Measurements from ENCODE around the gene SANBR.

The SANBR gene

DNA sequence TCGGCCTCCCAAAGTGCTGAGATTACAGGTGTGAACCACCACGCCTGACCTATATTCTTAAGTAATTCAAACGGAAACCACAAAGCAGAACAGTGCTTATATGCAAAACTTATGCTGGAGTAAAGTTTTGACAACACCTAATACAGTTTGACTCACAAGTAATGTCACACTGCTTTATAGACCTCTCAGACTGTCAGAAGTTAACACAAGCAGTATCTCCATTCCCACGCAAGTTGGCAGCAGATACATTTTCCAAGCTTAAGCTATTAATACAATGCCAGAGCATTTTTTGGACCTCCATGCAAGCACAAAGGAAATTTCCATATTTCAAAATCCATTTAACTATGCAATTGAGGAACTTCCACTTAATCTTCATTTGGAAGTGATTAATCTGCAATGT lies 21.0 kb upstream of the SANBR start:
- Histone ChIP-seq H3K4me3 (no peak overlapping the region), H3K9me3 (no peaks in the 10 kb centered on the region), H3K36me3 (replicated peaks) (peaks cover 9% of the 10 kb centered on the region), H3K4me1 (peaks cover 9% of the 10 kb centered on the region), H3K27me3 (ENCODE audit: low read depth) (no peaks in the 10 kb centered on the region)
- in situ Hi-C loops (cut with MboI; ENCODE audit: low sequenced_read_pairs): no loop called here
- no peak for DNase-seq (ENCODE audit: low spot score in 2 of 2)

GRCh38 chr2:61045226-61045625 lies 20.4 kb upstream of the SANBR start:
- Histone ChIP-seq H3K36me3 (replicated peaks) (peaks cover 9% of the 10 kb centered on the region), H3K4me1 (peaks cover 9% of the 10 kb centered on the region), H3K27me3 (ENCODE audit: low read depth) (no peaks in the 10 kb centered on the region), H3K9me3 (no peaks in the 10 kb centered on the region), H3K4me3 (no peak overlapping the region)
- in situ Hi-C loops (cut with MboI; ENCODE audit: low sequenced_read_pairs): no loop called here
- no peak for DNase-seq (ENCODE audit: low spot score in 2 of 2)

DNA sequence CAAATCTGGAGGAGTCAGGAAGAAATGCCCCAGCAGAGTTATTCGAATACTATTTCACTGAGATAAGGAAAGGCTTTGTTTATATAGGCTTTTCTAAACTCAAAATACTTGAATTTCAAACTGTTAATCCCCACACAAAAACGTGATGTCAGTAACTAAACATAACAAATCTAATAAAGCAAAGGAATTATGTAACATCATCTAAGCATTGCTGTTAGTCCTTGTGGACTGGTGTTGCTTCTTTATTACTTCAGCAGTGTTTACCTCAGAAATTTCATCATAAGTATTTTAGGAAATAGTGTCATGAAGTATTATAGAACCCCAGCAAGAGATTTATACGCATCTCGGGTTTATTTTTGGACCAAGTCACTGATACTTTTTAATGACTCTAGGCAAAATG lies 19.7 kb upstream of the SANBR start:
- no peaks in the 10 kb centered on the region for H3K9me3 ChIP-seq
- peak in 1 of 2 experiments; percentile 21 for DNase-seq (ENCODE audit: low spot score in 2 of 2)
- in situ Hi-C loops (cut with MboI; ENCODE audit: low sequenced_read_pairs): no loop called here
- H3K4me3 ChIP-seq: no peak overlapping the region
- peaks cover 9% of the 10 kb centered on the region for H3K4me1 ChIP-seq
- no peaks in the 10 kb centered on the region for H3K27me3 ChIP-seq (ENCODE audit: low read depth)
- peaks cover 9% of the 10 kb centered on the region for H3K36me3 ChIP-seq (replicated peaks)

DNA sequence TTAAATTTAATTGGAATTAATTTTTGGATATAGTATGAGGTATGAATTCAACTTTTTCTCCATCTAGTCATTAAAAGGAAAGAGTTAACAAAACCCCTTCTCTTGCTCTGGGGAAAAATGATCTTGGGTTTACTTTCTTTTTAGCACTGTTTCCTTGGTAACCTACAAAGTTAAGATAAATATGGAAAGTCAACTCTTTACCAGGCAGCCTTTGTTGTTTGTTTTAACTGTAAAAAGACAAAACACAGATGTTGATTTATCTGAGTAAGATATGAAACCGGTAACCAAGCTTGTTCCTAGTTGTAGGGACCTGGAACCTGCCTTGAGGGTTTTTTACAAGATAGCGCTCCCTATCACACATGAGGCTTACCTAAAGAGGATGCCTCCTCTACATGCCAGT lies 10.1 kb upstream of the SANBR start:
- H3K4me1 ChIP-seq: no peaks in the 10 kb centered on the region
- H3K36me3 ChIP-seq (replicated peaks): no peaks in the 10 kb centered on the region
- H3K4me3 ChIP-seq: no peak overlapping the region
- H3K27me3 ChIP-seq (ENCODE audit: low read depth): no peaks in the 10 kb centered on the region
- in situ Hi-C loops (cut with MboI; ENCODE audit: low sequenced_read_pairs): no loop called here
- DNase-seq (ENCODE audit: low spot score in 2 of 2): no peak
- H3K9me3 ChIP-seq: no peaks in the 10 kb centered on the region

DNA sequence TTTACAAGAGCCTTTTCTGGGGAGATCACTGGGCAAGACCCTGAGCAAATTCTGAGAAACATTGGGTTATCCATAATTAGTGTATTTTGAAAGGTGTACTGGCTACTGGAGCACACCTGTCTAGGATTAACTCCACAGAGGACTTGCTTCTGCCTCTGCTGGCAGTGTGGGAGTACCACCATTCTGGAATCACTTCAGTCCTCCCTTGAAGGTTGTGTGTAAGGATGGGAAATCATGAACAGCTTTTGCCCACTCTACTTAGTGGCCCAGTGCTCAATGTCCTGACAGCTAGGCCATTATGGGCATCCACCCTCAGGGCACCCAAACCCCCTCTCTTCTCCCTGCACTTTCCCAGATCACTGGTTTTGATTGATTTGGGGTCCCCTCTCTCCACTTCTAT lies 8.1 kb upstream of the SANBR start:
- in situ Hi-C loops (cut with MboI; ENCODE audit: low sequenced_read_pairs): no loop called here
- Histone ChIP-seq H3K9me3 (no peaks in the 10 kb centered on the region), H3K27me3 (ENCODE audit: low read depth) (no peaks in the 10 kb centered on the region), H3K4me3 (no peak overlapping the region), H3K36me3 (replicated peaks) (no peaks in the 10 kb centered on the region), H3K4me1 (no peaks in the 10 kb centered on the region)
- DNase-seq (ENCODE audit: low spot score in 2 of 2): no peak

DNA sequence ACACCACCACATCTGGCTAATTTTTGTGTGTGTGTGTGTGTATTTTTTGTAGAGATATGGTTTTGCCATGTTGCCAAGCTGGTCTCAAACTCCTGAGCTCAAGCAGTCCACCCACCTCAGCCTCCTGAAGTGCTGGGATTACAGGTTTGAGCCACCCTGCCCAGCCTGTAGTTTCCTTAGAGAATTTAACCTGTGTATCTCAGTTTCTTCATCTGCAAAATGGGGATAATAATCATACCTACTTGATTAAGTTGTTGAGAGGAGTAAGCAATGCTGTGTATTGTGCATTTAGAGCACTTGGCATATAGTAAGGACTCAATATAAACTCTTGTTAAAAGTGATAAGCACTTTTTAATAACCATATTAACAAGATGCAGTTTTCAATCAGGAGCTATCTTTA lies 6.3 kb upstream of the SANBR start:
- Histone ChIP-seq H3K4me3 (no peak overlapping the region), H3K4me1 (no peaks in the 10 kb centered on the region), H3K9me3 (no peaks in the 10 kb centered on the region), H3K36me3 (replicated peaks) (no peaks in the 10 kb centered on the region), H3K27me3 (ENCODE audit: low read depth) (no peaks in the 10 kb centered on the region)
- no peak for DNase-seq (ENCODE audit: low spot score in 2 of 2)
- in situ Hi-C loops (cut with MboI; ENCODE audit: low sequenced_read_pairs): no loop called here

DNA sequence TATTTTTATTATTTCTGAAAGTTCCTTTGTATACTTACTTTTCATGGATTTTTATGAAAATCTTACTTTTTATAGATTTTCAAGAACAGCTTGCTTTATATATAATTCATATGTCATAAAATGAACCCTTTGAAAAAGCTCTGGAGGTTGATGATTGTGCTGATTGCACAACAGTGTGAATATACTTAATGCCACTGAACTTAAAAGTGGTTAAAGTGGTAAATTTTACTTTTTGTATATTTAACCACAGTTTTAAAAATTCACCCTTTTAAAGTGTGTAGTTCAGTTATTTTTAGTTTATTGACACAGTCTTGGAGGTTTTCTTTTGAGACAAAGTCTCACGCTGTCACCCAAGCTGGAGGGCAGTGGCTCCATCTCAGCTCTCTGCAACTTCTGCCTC lies 8.4 kb downstream of the SANBR start:
- H3K4me3 ChIP-seq: no peak overlapping the region
- H3K9me3 ChIP-seq: no peaks in the 10 kb centered on the region
- in situ Hi-C loops (cut with MboI; ENCODE audit: low sequenced_read_pairs): no loop called here
- no peaks in the 10 kb centered on the region for H3K4me1 ChIP-seq
- DNase-seq (ENCODE audit: low spot score in 2 of 2): no peak
- H3K36me3 ChIP-seq (replicated peaks): peaks cover 18% of the 10 kb centered on the region
- no peaks in the 10 kb centered on the region for H3K27me3 ChIP-seq (ENCODE audit: low read depth)

DNA sequence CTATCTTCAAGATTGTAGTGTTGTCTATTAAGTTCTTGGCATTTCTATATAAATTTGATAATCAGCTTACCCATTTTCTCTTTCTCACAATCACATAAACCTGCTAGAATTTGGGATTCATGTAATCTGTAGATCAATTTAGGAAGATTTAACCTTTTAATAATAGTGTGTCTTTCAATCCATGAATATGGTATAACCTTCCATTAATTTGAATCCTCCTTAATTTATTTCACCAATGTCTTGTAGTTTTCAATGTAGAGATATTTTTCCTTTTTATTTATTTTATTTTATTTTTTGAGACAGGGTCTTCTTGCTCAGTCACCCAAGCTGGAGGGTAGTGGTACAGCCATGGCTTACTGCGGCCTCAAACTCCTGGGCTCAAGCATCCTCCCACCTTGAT lies 20.2 kb downstream of the SANBR start:
- Histone ChIP-seq H3K9me3 (no peaks in the 10 kb centered on the region), H3K4me3 (no peak overlapping the region), H3K4me1 (no peaks in the 10 kb centered on the region), H3K27me3 (ENCODE audit: low read depth) (no peaks in the 10 kb centered on the region), H3K36me3 (replicated peaks) (peaks cover 3% of the 10 kb centered on the region)
- no peak for DNase-seq (ENCODE audit: low spot score in 2 of 2)
- in situ Hi-C loops (cut with MboI; ENCODE audit: low sequenced_read_pairs): no loop called here

DNA sequence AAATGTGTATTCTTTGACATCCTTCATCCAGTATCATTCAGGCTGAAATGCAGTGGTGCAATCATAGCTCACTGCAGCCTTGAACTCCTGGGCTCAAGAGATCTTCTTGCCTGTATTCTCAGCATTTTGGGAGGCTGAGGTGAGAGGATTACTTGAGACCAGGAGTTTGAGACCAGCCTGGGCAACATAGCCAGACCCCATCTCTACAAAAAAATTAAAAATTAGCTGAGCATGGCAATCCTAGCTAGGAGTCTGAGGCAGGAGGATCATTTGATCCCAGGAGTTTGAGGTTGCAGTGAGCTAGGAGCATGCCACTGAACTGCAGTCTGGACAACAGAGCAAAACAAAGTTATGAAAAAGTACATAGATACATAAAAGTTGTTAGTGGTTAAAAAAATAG lies 24.1 kb downstream of the SANBR start:
- no peaks in the 10 kb centered on the region for H3K4me1 ChIP-seq
- DNase-seq (ENCODE audit: low spot score in 2 of 2): no peak
- H3K4me3 ChIP-seq: no peak overlapping the region
- no peaks in the 10 kb centered on the region for H3K27me3 ChIP-seq (ENCODE audit: low read depth)
- in situ Hi-C loops (cut with MboI; ENCODE audit: low sequenced_read_pairs): no loop called here
- H3K9me3 ChIP-seq: no peaks in the 10 kb centered on the region
- H3K36me3 ChIP-seq (replicated peaks): peaks cover 3% of the 10 kb centered on the region

- DNase-seq (ENCODE audit: low spot score in 2 of 2): no peak
- Histone ChIP-seq H3K9me3 (no peaks in the 10 kb centered on the region), H3K27me3 (ENCODE audit: low read depth) (no peaks in the 10 kb centered on the region), H3K4me3 (no peak overlapping the region), H3K36me3 (replicated peaks) (peaks cover 3% of the 10 kb centered on the region), H3K4me1 (no peaks in the 10 kb centered on the region)
- in situ Hi-C loops (cut with MboI; ENCODE audit: low sequenced_read_pairs): no loop called here
Measured at GRCh38 chr2:61090386-61090921, 24.8 kb downstream of the SANBR start.

DNA sequence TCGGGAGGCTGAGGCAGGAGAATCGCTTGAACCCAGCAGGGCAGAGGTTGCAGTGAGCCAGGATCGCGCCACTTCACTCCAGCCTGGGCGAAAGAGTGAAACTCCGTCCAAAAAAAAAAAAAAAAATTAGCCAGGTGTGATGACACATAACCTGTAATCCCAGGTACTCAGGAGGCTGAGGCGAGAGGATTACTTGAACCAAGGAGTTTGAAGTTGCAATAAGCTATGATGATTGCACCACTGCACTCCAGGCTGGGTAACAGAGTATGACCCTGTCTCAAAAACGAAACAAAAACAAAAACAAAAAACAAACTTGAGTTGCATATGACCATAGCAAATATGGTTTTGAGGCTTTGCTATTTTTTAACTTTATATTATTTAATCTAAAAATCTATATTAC lies 25.8 kb downstream of the SANBR start:
- no peak overlapping the region for H3K4me3 ChIP-seq
- H3K4me1 ChIP-seq: no peaks in the 10 kb centered on the region
- no peaks in the 10 kb centered on the region for H3K27me3 ChIP-seq (ENCODE audit: low read depth)
- in situ Hi-C loops (cut with MboI; ENCODE audit: low sequenced_read_pairs): no loop called here
- H3K9me3 ChIP-seq: no peaks in the 10 kb centered on the region
- no peak for DNase-seq (ENCODE audit: low spot score in 2 of 2)
- peaks cover 3% of the 10 kb centered on the region; the same call in 1 of the 2 replicates for H3K36me3 ChIP-seq (replicated peaks)

DNA sequence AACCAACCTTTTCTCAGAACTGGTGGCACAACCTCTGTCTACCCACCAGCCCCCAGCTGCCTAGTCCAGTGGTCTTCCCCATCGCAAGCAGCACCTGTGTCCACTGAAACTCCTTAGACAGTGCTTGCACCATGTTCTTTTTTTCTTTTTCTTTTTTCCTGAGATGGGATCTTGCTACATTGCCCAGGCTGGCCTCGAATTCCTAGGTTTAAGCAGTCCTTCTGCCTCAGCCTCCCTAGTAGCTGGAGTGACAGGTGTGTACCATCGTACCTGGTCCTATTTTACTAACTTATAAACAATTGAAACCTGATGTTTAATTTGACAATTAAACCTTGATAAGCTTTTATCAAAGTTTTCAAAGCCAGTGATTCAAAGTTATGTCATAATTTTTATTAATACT lies 30.8 kb downstream of the SANBR start:
- Histone ChIP-seq H3K4me3 (no peak overlapping the region), H3K27me3 (ENCODE audit: low read depth) (no peaks in the 10 kb centered on the region), H3K36me3 (replicated peaks) (no peaks in the 10 kb centered on the region; the same call in 1 of the 2 replicates), H3K4me1 (no peaks in the 10 kb centered on the region), H3K9me3 (no peaks in the 10 kb centered on the region)
- in situ Hi-C loops (cut with MboI; ENCODE audit: low sequenced_read_pairs): no loop called here
- no peak for DNase-seq (ENCODE audit: low spot score in 2 of 2)

- Histone ChIP-seq H3K27me3 (ENCODE audit: low read depth) (no peaks in the 10 kb centered on the region), H3K4me3 (no peak overlapping the region), H3K4me1 (no peaks in the 10 kb centered on the region), H3K36me3 (replicated peaks) (no peaks in the 10 kb centered on the region), H3K9me3 (no peaks in the 10 kb centered on the region)
- in situ Hi-C loops (cut with MboI; ENCODE audit: low sequenced_read_pairs): no loop called here
- DNase-seq (ENCODE audit: low spot score in 2 of 2): no peak
Measured at GRCh38 chr2:61100801-61101200, 35.1 kb downstream of the SANBR start.

GRCh38 chr2:61109291-61109690 lies 43.6 kb downstream of the SANBR start:
- no peaks in the 10 kb centered on the region for H3K27me3 ChIP-seq (ENCODE audit: low read depth)
- DNase-seq (ENCODE audit: low spot score in 2 of 2): no peak
- peaks cover 2% of the 10 kb centered on the region; the same call in 1 of the 2 replicates for H3K9me3 ChIP-seq
- H3K36me3 ChIP-seq (replicated peaks): no peaks in the 10 kb centered on the region; the same call in 1 of the 2 replicates
- H3K4me1 ChIP-seq: peaks cover 16% of the 10 kb centered on the region
- in situ Hi-C loops (cut with MboI; ENCODE audit: low sequenced_read_pairs): no loop called here
- H3K4me3 ChIP-seq: no peak overlapping the region

GRCh38 chr2:61111708-61112107 lies 46.0 kb downstream of the SANBR start:
- no peak for DNase-seq (ENCODE audit: low spot score in 2 of 2)
- peaks cover 12% of the 10 kb centered on the region for H3K4me1 ChIP-seq
- in situ Hi-C loops (cut with MboI; ENCODE audit: low sequenced_read_pairs): no loop called here
- peaks cover 6% of the 10 kb centered on the region for H3K9me3 ChIP-seq
- H3K36me3 ChIP-seq (replicated peaks): no peaks in the 10 kb centered on the region; the same call in 1 of the 2 replicates
- no peak overlapping the region for H3K4me3 ChIP-seq
- no peaks in the 10 kb centered on the region for H3K27me3 ChIP-seq (ENCODE audit: low read depth)

Measured in HAP-1 (cell line).